HepG2 (cell line): Measurements from ENCODE around the gene SWSAP1. TPM values are rescaled to one million over a fixed set of nuclear protein-coding genes. Genes with fewer than 3 reads are reported as not detected.

Source experiments
- ATAC-seq: fragments of 200-7000 bp; cut with Tn5 transposase; 3 replicates; pipeline ENCODE4 v1.9.1; 2020; ENCODE audit warnings: mild to moderate bottlenecking, moderate library complexity
- BruUV-seq: library from RNA; stranded (reverse); fragments of 400-500 nt; replicated peaks from 2 replicates; lab custom pipeline; 2021; lab: Mats Ljungman, UMichigan
- CTCF ChIA-PET: fragments of 300-600 bp; formaldehyde crosslinking; extraction: SDS; loops from one replicate; lab custom pipeline; 2021; ENCODE audit warnings: low total read pairs, inconsistent platforms, low intra/inter-chr PET ratio; lab: Yijun Ruan, JAX
- POLR2A ChIA-PET: fragments of 350-600 bp; sonication (Branson Sonifier 250); formaldehyde crosslinking; loops from one replicate; lab custom pipeline; 2020; ENCODE audit warnings: antibody characterized with exemption, inconsistent platforms; lab: Yijun Ruan, JAX
- DNase-seq: peaks from one replicate; pipeline ENCODE4 v3.0.0-alpha.2; 2015; ENCODE audit warnings: low spot score
- FAIRE-seq: peaks from 3 replicates; lab custom pipeline; 2011; peaks lifted over from hg19 to GRCh38; lab: Jason Lieb, UNC
- H2AFZ ChIP-seq: one replicate; pipeline ENCODE4 v1.6.1; 2011; ENCODE audit warnings: low read length, inconsistent platforms
- H3K27ac ChIP-seq: fragments of 300-600 bp; 3 replicates; pipeline ENCODE4 v1.8.0; 2011; ENCODE audit warnings: mixed run types, mild to moderate bottlenecking, mixed read lengths, low read length, inconsistent platforms; ENCODE audit not compliant: insufficient read depth; ENCODE audit errors: extremely low read length
- H3K27me3 ChIP-seq, 2 experiments: fragments of 200-600 bp in 1 of 2; 2 replicates in 1 of 2; 3 replicates in 1 of 2; pipeline versions ENCODE4 v1.6.0 to v1.8.0; 2011; ENCODE audit warnings: low read length in 2 of 2, mild to moderate bottlenecking in 2 of 2, moderate library complexity in 2 of 2, inconsistent platforms in 1 of 2; ENCODE audit not compliant: insufficient read depth in 2 of 2, control insufficient read depth in 1 of 2
- H3K36me3 ChIP-seq, 2 experiments: fragments of 200-600 bp in 1 of 2; replicated peaks in 1 of 2; 2 replicates in 1 of 2; 3 replicates in 1 of 2; pipeline versions ENCODE4 v1.5.1 to v1.8.0; 2011; ENCODE audit warnings: low read length in 2 of 2, inconsistent platforms in 1 of 2; ENCODE audit not compliant: insufficient read depth in 2 of 2, control insufficient read depth in 1 of 2
- H3K4me1 ChIP-seq: 2 replicates; pipeline ENCODE4 v1.5.1; 2012; ENCODE audit warnings: low read length, inconsistent platforms; ENCODE audit not compliant: insufficient read depth
- H3K4me2 ChIP-seq: 2 replicates; pipeline ENCODE4 v1.6.0; 2011; ENCODE audit warnings: low read depth, low read length, inconsistent platforms
- H3K4me3 ChIP-seq, 3 experiments: fragments of 200-600 bp in 1 of 3; sonication (generic), shearing (Covaris generic) in 1 of 3; replicated peaks in 1 of 3; 2 replicates each; pipeline ENCODE4 v1.5.1; 2011 to 2016; ENCODE audit warnings: low read length in 3 of 3, inconsistent platforms in 2 of 3, low read depth in 2 of 3, mild to moderate bottlenecking in 2 of 3, control low read depth in 1 of 3, mixed read lengths in 1 of 3; ENCODE audit not compliant: insufficient read depth in 1 of 3
- H3K79me2 ChIP-seq: one replicate; pipeline ENCODE4 v1.6.1; 2011; ENCODE audit warnings: low read length, inconsistent platforms; ENCODE audit not compliant: insufficient read depth
- H3K9ac ChIP-seq: 2 replicates; pipeline ENCODE4 v1.6.0; 2011; ENCODE audit warnings: mild to moderate bottlenecking, low read depth, low read length, inconsistent platforms; ENCODE audit not compliant: insufficient read depth
- H3K9me3 ChIP-seq: 2 replicates; pipeline ENCODE4 v1.5.1; 2012; ENCODE audit warnings: mild to moderate bottlenecking, low read length
- H4K20me1 ChIP-seq: 2 replicates; pipeline ENCODE4 v1.6.0; 2011; ENCODE audit warnings: inconsistent platforms, mild to moderate bottlenecking, low read length, moderate library complexity; ENCODE audit not compliant: insufficient read depth
- FOXC1 ChIP-seq: sonication (generic); formaldehyde crosslinking; IDR thresholded peaks from 2 replicates; pipeline ENCODE4 v1.8.0; 2022; ENCODE audit warnings: mild to moderate bottlenecking, missing genetic modification reagents, borderline replicate concordance
- HNRNPK ChIP-seq: fragments of 200-400 bp; formaldehyde crosslinking; IDR thresholded peaks from 2 replicates; pipeline ENCODE4 v1.6.1; 2018; ENCODE audit warnings: low read length, low read depth, moderate library complexity, mild to moderate bottlenecking; ENCODE audit not compliant: poor library complexity, severe bottlenecking
- NFYB ChIP-seq: sonication (generic); formaldehyde crosslinking; IDR thresholded peaks from 2 replicates; pipeline ENCODE4 v1.4.0; 2020; ENCODE audit warnings: missing genetic modification reagents
- POLR2AphosphoS5 ChIP-seq: IDR thresholded peaks from 2 replicates; pipeline ENCODE4 v1.6.1; 2012; ENCODE audit warnings: low read depth, low read length
- ZNF292 ChIP-seq: sonication (generic); formaldehyde crosslinking; IDR thresholded peaks from 2 replicates; pipeline ENCODE4 v1.8.1; 2022; ENCODE audit warnings: mild to moderate bottlenecking, low read depth, missing genetic modification reagents, borderline replicate concordance
- ZNF766 ChIP-seq: sonication (generic); formaldehyde crosslinking; IDR thresholded peaks from 2 replicates; pipeline ENCODE4 v1.5.0; 2020; ENCODE audit warnings: missing genetic modification reagents, borderline replicate concordance
- WGBS: methylation state at CpG from one replicate; pipeline ENCODE4 v1.1.6; 2017; ENCODE audit warnings: low lambda C conversion rate; 5-methylcytosine and 5-hydroxymethylcytosine counted together
- in situ Hi-C: cut with HindIII; loops from 2 replicates; pipeline ENCODE4 v1.10.0; 2017; ENCODE audit warnings: low pct_unique_long_range_greater_than_20kb; ENCODE audit not compliant: extremely low pct_ligation_motif_present
- intact Hi-C: fragments of 100-400 bp; cut with micrococcal nuclease; formaldehyde crosslinking; loops from one replicate; pipeline ENCODE4 v1.10.0; 2022; ENCODE audit not compliant: unreplicated experiment
- polyA plus RNA-seq, 8 experiments: library from polyadenylated mRNA; depleted of rRNA in 3 of 8; stranded (reverse) in 7 of 8; unstranded in 1 of 8; fragments of >200 nt; fragmentation: Illumina TruSeq in 4 of 8; extraction: Trizol in 4 of 8; gene quantifications; 2 replicates each; pipeline versions ENCODE4 v1.2.1 to v1.2.3, GENCODE V29; 2011 to 2016; ENCODE audit warnings: low read depth in 4 of 8, missing spikeins in 1 of 8, mixed read lengths in 1 of 8; ENCODE audit not compliant: insufficient read depth in 1 of 8
- total RNA-seq, 5 experiments: library from RNA; depleted of rRNA; stranded (reverse); fragments of >200 nt; fragmentation: Illumina TruSeq; extraction: Trizol; gene quantifications; 2 replicates each; pipeline ENCODE4 v1.2.3, GENCODE V29; 2016; ENCODE audit warnings: low read depth in 1 of 5

SWSAP1 gene
- total and polyA plus RNA-seq, 2 of the 13 experiments (the other 11 are each of a cell fraction or from before 2014, with no cell fraction given), result 2.7 to 3.3 TPM

- no peak for TF ChIP-seq ZNF292 (CRISPR knock-in tag)
- no peak for TF ChIP-seq HNRNPK
- no peak for TF ChIP-seq POLR2AphosphoS5
These were observed 12.9 kb downstream of the SWSAP1 start (continued) for GRCh38 chr19:11387162-11388034.

- no peaks in the 10 kb centered on the region for H3K79me2 ChIP-seq
- CTCF ChIA-PET, result no interaction called here
- H3K4me2 ChIP-seq, result no peak overlapping the region
- no peaks in the 10 kb centered on the region for H4K20me1 ChIP-seq
- no peak overlapping the region for H3K27ac ChIP-seq
- H3K27me3 ChIP-seq, result no peaks in the 10 kb centered on the region
- no peak for FAIRE-seq
- no peak for DNase-seq
- TF ChIP-seq ZNF766 (CRISPR knock-in tag) (no peak), FOXC1 (CRISPR knock-in tag) (no peak), NFYB (peak; percentile 49; the same call in 1 of the 2 replicates)
- H3K4me1 ChIP-seq, result peaks cover 26% of the 10 kb centered on the region
- no TSS peak for BruUV-seq
- in situ Hi-C loops, result no loop called here
- no peaks in the 10 kb centered on the region for H3K36me3 ChIP-seq
- ATAC-seq, result no peak
- H2AFZ ChIP-seq, result no peak overlapping the region
- intact Hi-C loops, result no loop called here
- H3K9ac ChIP-seq, result no peak overlapping the region
- 58% methylated on average over 2 of the region's 2 CpGs for WGBS
- H3K9me3 ChIP-seq, result no peaks in the 10 kb centered on the region
- POLR2A ChIA-PET, result interaction anchor here (1.2 to 1.4 kb wide), 2 partner anchors 9 to 15 kb away, joined by 3 to 6 read pairs; no protein-coding TSS in a partner anchor
- H3K4me3 ChIP-seq, result no peak overlapping the region
These were observed 15.9 kb downstream of the SWSAP1 start for GRCh38 chr19:11390359-11390758.
